Measurements from ENCODE around the gene DRAP1. TPM values are rescaled to one million over a fixed set of nuclear protein-coding genes. Genes with fewer than 3 reads are reported as not detected.

The DRAP1 gene
- total and polyA plus RNA-seq, 9 of the 15 experiments (the other 6 are each of a cell fraction or from before 2014, with no cell fraction given): 9.6 to 200 (median 92.9) TPM

DNA sequence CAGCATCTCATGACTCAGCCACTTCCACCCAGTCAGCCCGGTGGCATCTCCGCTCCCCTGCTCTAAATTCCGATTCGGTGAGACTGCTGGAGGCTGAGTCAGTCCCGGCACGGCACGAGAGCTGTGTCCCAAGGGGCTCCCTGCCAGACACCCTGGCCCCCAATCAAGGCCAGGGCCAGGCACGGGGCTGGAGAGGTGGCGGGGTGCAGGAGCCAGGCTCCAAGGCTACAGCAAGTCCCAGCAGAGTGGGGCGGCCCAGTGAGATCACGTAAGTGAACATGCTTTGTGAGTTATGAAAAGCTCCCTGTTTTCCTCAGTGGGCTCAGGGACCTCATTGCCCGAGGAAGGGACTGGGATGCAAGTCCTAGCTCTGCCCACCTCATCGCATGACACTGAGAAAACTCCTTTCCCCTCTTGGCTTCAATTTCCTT lies 3.4 kb upstream of the DRAP1 start (continued):
- TF ChIP-seq, protein P1, sequence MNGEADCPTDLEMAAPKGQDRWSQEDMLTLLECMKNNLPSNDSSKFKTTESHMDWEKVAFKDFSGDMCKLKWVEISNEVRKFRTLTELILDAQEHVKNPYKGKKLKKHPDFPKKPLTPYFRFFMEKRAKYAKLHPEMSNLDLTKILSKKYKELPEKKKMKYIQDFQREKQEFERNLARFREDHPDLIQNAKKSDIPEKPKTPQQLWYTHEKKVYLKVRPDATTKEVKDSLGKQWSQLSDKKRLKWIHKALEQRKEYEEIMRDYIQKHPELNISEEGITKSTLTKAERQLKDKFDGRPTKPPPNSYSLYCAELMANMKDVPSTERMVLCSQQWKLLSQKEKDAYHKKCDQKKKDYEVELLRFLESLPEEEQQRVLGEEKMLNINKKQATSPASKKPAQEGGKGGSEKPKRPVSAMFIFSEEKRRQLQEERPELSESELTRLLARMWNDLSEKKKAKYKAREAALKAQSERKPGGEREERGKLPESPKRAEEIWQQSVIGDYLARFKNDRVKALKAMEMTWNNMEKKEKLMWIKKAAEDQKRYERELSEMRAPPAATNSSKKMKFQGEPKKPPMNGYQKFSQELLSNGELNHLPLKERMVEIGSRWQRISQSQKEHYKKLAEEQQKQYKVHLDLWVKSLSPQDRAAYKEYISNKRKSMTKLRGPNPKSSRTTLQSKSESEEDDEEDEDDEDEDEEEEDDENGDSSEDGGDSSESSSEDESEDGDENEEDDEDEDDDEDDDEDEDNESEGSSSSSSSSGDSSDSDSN (IDR thresholded peaks at IDR 0.05; ENCODE audit: borderline replicate concordance in 1 of 2, low read depth in 2 of 2, low read length in 2 of 2): no peak; a peak in 1 of 4 replicates
- TF ChIP-seq SOX6 (IDR thresholded peaks at IDR 0.05) (no peak), SMAD2 (IDR thresholded peaks at IDR 0.05; ENCODE audit: low read depth, low read length) (no peak), HMGN3 (IDR thresholded peaks at IDR 0.05; ENCODE audit: borderline replicate concordance, extremely low read depth, insufficient read length, low read depth, low read length) (peak; percentile 50), MYNN (IDR thresholded peaks at IDR 0.05) (peak; percentile 48; the same call in 1 of the 2 replicates), MYNN (CRISPR knock-in tag; IDR thresholded peaks at IDR 0.05) (no peak), ARID1B (IDR thresholded peaks at IDR 0.05) (peak; percentile 66), C11orf30 (IDR thresholded peaks at IDR 0.05; ENCODE audit: low read depth) (peak; percentile 73)
- TF ChIP-seq, protein P2, sequence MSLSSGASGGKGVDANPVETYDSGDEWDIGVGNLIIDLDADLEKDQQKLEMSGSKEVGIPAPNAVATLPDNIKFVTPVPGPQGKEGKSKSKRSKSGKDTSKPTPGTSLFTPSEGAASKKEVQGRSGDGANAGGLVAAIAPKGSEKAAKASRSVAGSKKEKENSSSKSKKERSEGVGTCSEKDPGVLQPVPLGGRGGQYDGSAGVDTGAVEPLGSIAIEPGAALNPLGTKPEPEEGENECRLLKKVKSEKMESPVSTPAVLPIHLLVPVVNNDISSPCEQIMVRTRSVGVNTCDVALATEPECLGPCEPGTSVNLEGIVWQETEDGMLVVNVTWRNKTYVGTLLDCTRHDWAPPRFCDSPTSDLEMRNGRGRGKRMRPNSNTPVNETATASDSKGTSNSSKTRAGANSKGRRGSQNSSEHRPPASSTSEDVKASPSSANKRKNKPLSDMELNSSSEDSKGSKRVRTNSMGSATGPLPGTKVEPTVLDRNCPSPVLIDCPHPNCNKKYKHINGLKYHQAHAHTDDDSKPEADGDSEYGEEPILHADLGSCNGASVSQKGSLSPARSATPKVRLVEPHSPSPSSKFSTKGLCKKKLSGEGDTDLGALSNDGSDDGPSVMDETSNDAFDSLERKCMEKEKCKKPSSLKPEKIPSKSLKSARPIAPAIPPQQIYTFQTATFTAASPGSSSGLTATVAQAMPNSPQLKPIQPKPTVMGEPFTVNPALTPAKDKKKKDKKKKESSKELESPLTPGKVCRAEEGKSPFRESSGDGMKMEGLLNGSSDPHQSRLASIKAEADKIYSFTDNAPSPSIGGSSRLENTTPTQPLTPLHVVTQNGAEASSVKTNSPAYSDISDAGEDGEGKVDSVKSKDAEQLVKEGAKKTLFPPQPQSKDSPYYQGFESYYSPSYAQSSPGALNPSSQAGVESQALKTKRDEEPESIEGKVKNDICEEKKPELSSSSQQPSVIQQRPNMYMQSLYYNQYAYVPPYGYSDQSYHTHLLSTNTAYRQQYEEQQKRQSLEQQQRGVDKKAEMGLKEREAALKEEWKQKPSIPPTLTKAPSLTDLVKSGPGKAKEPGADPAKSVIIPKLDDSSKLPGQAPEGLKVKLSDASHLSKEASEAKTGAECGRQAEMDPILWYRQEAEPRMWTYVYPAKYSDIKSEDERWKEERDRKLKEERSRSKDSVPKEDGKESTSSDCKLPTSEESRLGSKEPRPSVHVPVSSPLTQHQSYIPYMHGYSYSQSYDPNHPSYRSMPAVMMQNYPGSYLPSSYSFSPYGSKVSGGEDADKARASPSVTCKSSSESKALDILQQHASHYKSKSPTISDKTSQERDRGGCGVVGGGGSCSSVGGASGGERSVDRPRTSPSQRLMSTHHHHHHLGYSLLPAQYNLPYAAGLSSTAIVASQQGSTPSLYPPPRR (CRISPR knock-in tag; IDR thresholded peaks at IDR 0.05; ENCODE audit: borderline replicate concordance): no peak
